Measurements from ENCODE around the gene NCBP2. TPM values are rescaled to one million over a fixed set of nuclear protein-coding genes. Genes with fewer than 3 reads are reported as not detected.

The NCBP2 gene
- total and polyA plus RNA-seq, 2 donors from 2014 or later, result 46.1 to 59.9 TPM

GRCh38 chr3:196975349-196975748, 33.0 kb upstream of the NCBP2 start:
- DNase-seq (no peak), FAIRE-seq (no peak)
- no peak overlapping the region for H3K4me3 ChIP-seq (ENCODE audit: low read length in 3 of 3)
- no peak for TF ChIP-seq CTCF (IDR thresholded peaks at IDR 0.05; ENCODE audit: borderline replicate concordance, extremely low read depth, insufficient read depth)
- no peak overlapping the region for H3K27ac ChIP-seq (ENCODE audit: low read depth in 2 of 2, low read length in 2 of 2)
- H3K27me3 ChIP-seq (ENCODE audit: control insufficient read depth, insufficient read depth, low read length), result peaks cover 2% of the 10 kb centered on the region
- intact Hi-C loops (cut with DNase I), result no loop called here
- no peaks in the 10 kb centered on the region for H3K36me3 ChIP-seq (ENCODE audit: control insufficient read depth in 2 of 3, insufficient read depth in 3 of 3, low read length in 3 of 3)
- no peaks in the 10 kb centered on the region for H3K9me3 ChIP-seq (ENCODE audit: control insufficient read depth in 2 of 3, insufficient read depth in 1 of 3, low read length in 3 of 3)
- H3K9ac ChIP-seq (ENCODE audit: low read length in 3 of 3), result no peak overlapping the region
- H3K4me1 ChIP-seq (ENCODE audit: control insufficient read depth in 2 of 3, insufficient read depth in 2 of 3, low read depth in 1 of 3, low read length in 3 of 3), result no peaks in the 10 kb centered on the region

- TF ChIP-seq CTCF (IDR thresholded peaks at IDR 0.05; ENCODE audit: borderline replicate concordance, extremely low read depth, insufficient read depth), result no peak
- H3K27ac ChIP-seq (ENCODE audit: low read depth in 2 of 2, low read length in 2 of 2), result no peak overlapping the region
- DNase-seq (no peak), FAIRE-seq (no peak)
- H3K9ac ChIP-seq (ENCODE audit: low read length in 3 of 3), result no peak overlapping the region
- no peaks in the 10 kb centered on the region for H3K9me3 ChIP-seq (ENCODE audit: control insufficient read depth in 2 of 3, insufficient read depth in 1 of 3, low read length in 3 of 3)
- intact Hi-C loops (cut with DNase I), result no loop called here
- no peaks in the 10 kb centered on the region for H3K36me3 ChIP-seq (ENCODE audit: control insufficient read depth in 2 of 3, insufficient read depth in 3 of 3, low read length in 3 of 3)
- H3K4me1 ChIP-seq (ENCODE audit: control insufficient read depth in 2 of 3, insufficient read depth in 2 of 3, low read depth in 1 of 3, low read length in 3 of 3), result no peaks in the 10 kb centered on the region
- peaks cover 2% of the 10 kb centered on the region for H3K27me3 ChIP-seq (ENCODE audit: control insufficient read depth, insufficient read depth, low read length)
- H3K4me3 ChIP-seq (ENCODE audit: low read length in 3 of 3), result no peak overlapping the region
Observed at GRCh38 chr3:196974661-196975060, 32.3 kb upstream of the NCBP2 start.

GRCh38 chr3:196971094-196971698, 28.9 kb upstream of the NCBP2 start:
- peaks cover 16% of the 10 kb centered on the region for H3K27me3 ChIP-seq (ENCODE audit: control insufficient read depth, insufficient read depth, low read length)
- TF ChIP-seq CTCF (IDR thresholded peaks at IDR 0.05; ENCODE audit: borderline replicate concordance, extremely low read depth, insufficient read depth), result no peak
- no peak for FAIRE-seq
- DNase-seq, result no peak
- peaks cover 0 to 6% (median 0%) of the 10 kb centered on the region in 3 donors for H3K4me1 ChIP-seq (ENCODE audit: control insufficient read depth in 2 of 3, insufficient read depth in 2 of 3, low read depth in 1 of 3, low read length in 3 of 3)
- no peak overlapping the region for H3K27ac ChIP-seq (ENCODE audit: low read depth in 2 of 2, low read length in 2 of 2)
- intact Hi-C loops (cut with DNase I), result no loop called here
- H3K9me3 ChIP-seq (ENCODE audit: control insufficient read depth in 2 of 3, insufficient read depth in 1 of 3, low read length in 3 of 3), result no peaks in the 10 kb centered on the region
- no peak overlapping the region for H3K9ac ChIP-seq (ENCODE audit: low read length in 3 of 3)
- no peaks in the 10 kb centered on the region for H3K36me3 ChIP-seq (ENCODE audit: control insufficient read depth in 2 of 3, insufficient read depth in 3 of 3, low read length in 3 of 3)
- H3K4me3 ChIP-seq (ENCODE audit: low read length in 3 of 3), result no peak overlapping the region
